Measurements from ENCODE around the gene GALNT10. TPM values are rescaled to one million over a fixed set of nuclear protein-coding genes. Genes with fewer than 3 reads are reported as not detected.
A peak's percentile ranks its signal among the peaks of the same experiment; 100 is the strongest.

Gene GALNT10
- total and polyA plus RNA-seq, 2 of the 4 experiments (the other 2 are of a cell fraction): 46.2 to 67.0 TPM

DNA sequence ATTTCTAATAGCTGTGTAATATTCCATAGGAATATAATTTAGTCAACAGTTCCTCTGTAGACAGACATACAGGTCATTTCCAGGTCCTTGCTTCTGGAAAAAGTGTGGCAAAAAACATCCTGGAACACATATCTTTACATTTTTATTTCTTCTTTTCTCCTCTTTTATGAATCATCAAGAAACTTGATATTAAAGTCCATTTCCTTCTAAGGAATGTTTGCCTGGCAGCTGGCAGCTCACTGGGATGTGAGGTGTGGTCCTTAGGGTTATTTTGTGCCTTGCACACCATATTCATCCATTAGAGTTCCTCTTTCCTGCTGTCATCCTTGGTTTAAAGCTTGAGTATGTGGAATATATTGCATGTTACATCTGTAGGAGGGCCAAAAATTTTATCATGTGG, 122.0 kb downstream of the GALNT10 start:
- Histone ChIP-seq H2BK5ac (ENCODE audit: low read depth, low read length, poor library complexity, severe bottlenecking) (no peak overlapping the region), H3K4me2 (ENCODE audit: low read depth, low read length) (no peak overlapping the region), H2BK15ac (ENCODE audit: low read depth, low read length) (no peak overlapping the region), H3K14ac (replicated peaks; ENCODE audit: low read depth, low read length) (no peak overlapping the region), H3K27ac (ENCODE audit: insufficient read depth, low read length) (no peak overlapping the region), H2BK20ac (ENCODE audit: low read depth, low read length) (no peak overlapping the region), H3K4ac (ENCODE audit: low read depth, low read length) (no peak overlapping the region), H3K9me3 (ENCODE audit: control insufficient read depth, insufficient read depth, low read length) (no peaks in the 10 kb centered on the region), H2AK9ac (replicated peaks; ENCODE audit: low read depth, low read length, poor library complexity) (no peak overlapping the region), H4K8ac (ENCODE audit: low read depth in 2 of 2, low read length in 2 of 2) (no peak overlapping the region), H4K5ac (ENCODE audit: low read depth, low read length) (no peak overlapping the region), H3K27me3 (ENCODE audit: control insufficient read depth, insufficient read depth, low read length) (no peaks in the 10 kb centered on the region), H3K9ac (ENCODE audit: low read depth, low read length) (no peak overlapping the region), H3K9me1 (ENCODE audit: insufficient read depth, low read length) (peaks cover 24% of the 10 kb centered on the region), H3K23ac (ENCODE audit: low read depth, low read length) (no peak overlapping the region), H3K79me1 (ENCODE audit: low read depth in 1 of 2, low read length in 2 of 2) (peaks cover 31 to 63% of the 10 kb centered on the region in 2 experiments), H2AK5ac (ENCODE audit: low read depth, low read length) (no peak overlapping the region), H2AFZ (replicated peaks; ENCODE audit: low read length, poor library complexity) (no peak overlapping the region), H3K4me1 (ENCODE audit: control insufficient read depth, insufficient read depth, low read length) (peaks cover 10% of the 10 kb centered on the region), H4K20me1 (ENCODE audit: insufficient read depth, low read length) (peaks cover 7% of the 10 kb centered on the region; the same call in 1 of the 2 replicates), H3K56ac (ENCODE audit: extremely low read depth, insufficient read depth, low read length) (no peak overlapping the region), H3K36me3 (ENCODE audit: control insufficient read depth, insufficient read depth, low read length) (no peaks in the 10 kb centered on the region), H3K18ac (ENCODE audit: low read depth, low read length) (no peak overlapping the region), H3K4me3 (ENCODE audit: insufficient read depth, low read depth, low read length) (no peak overlapping the region), H4K91ac (ENCODE audit: insufficient read depth, low read depth, low read length) (no peak overlapping the region), H2BK120ac (ENCODE audit: low read depth, low read length) (no peak overlapping the region)
- in situ Hi-C loops (cut with MboI; ENCODE audit: low sequenced_read_pairs): no loop called here
- ATAC-seq (ENCODE audit: low read depth): 0 out of 2 replicates have a peak, but pooled peaks have one; percentile 18
- POLR2A ChIA-PET (ENCODE audit: unreplicated experiment): no interaction called here
- dilution Hi-C loops (cut with HindIII; ENCODE audit: low sequenced_read_pairs, unreplicated experiment): no loop called here
- no peak for TF ChIP-seq POLR2A (IDR thresholded peaks at IDR 0.05; ENCODE audit: low read depth, low read length)
- TF ChIP-seq, protein P1, sequence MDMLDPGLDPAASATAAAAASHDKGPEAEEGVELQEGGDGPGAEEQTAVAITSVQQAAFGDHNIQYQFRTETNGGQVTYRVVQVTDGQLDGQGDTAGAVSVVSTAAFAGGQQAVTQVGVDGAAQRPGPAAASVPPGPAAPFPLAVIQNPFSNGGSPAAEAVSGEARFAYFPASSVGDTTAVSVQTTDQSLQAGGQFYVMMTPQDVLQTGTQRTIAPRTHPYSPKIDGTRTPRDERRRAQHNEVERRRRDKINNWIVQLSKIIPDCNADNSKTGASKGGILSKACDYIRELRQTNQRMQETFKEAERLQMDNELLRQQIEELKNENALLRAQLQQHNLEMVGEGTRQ (IDR thresholded peaks at IDR 0.05; ENCODE audit: low read depth, low read length): no peak
- no peak for TF ChIP-seq RCOR1 (IDR thresholded peaks at IDR 0.05; ENCODE audit: insufficient replicate concordance, low read length)
- TF ChIP-seq CHD1 (IDR thresholded peaks at IDR 0.05; ENCODE audit: low read depth, low read length): no peak
- TF ChIP-seq, protein P2, sequence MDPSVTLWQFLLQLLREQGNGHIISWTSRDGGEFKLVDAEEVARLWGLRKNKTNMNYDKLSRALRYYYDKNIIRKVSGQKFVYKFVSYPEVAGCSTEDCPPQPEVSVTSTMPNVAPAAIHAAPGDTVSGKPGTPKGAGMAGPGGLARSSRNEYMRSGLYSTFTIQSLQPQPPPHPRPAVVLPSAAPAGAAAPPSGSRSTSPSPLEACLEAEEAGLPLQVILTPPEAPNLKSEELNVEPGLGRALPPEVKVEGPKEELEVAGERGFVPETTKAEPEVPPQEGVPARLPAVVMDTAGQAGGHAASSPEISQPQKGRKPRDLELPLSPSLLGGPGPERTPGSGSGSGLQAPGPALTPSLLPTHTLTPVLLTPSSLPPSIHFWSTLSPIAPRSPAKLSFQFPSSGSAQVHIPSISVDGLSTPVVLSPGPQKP (IDR thresholded peaks at IDR 0.05; ENCODE audit: borderline replicate concordance, low read depth, low read length): no peak
- TF ChIP-seq SMC3 (IDR thresholded peaks at IDR 0.05; ENCODE audit: low read depth, low read length): no peak
- TF ChIP-seq MXI1 (IDR thresholded peaks at IDR 0.05; ENCODE audit: borderline replicate concordance, low read depth, low read length): no peak
- TF ChIP-seq, protein P3, sequence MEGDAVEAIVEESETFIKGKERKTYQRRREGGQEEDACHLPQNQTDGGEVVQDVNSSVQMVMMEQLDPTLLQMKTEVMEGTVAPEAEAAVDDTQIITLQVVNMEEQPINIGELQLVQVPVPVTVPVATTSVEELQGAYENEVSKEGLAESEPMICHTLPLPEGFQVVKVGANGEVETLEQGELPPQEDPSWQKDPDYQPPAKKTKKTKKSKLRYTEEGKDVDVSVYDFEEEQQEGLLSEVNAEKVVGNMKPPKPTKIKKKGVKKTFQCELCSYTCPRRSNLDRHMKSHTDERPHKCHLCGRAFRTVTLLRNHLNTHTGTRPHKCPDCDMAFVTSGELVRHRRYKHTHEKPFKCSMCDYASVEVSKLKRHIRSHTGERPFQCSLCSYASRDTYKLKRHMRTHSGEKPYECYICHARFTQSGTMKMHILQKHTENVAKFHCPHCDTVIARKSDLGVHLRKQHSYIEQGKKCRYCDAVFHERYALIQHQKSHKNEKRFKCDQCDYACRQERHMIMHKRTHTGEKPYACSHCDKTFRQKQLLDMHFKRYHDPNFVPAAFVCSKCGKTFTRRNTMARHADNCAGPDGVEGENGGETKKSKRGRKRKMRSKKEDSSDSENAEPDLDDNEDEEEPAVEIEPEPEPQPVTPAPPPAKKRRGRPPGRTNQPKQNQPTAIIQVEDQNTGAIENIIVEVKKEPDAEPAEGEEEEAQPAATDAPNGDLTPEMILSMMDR (conservative IDR thresholded peaks at IDR 0.05; ENCODE audit: low read depth, low read length): no peak
- TF ChIP-seq NFE2L2 (IDR thresholded peaks at IDR 0.05; ENCODE audit: low read depth, low read length): no peak
- no peak for TF ChIP-seq CEBPB (IDR thresholded peaks at IDR 0.05; ENCODE audit: low read depth, low read length)
- no peak for TF ChIP-seq BHLHE40 (IDR thresholded peaks at IDR 0.05; ENCODE audit: low read depth, low read length)
- TF ChIP-seq RAD21 (IDR thresholded peaks at IDR 0.05; ENCODE audit: low read length): no peak
- no peak for TF ChIP-seq MAZ (IDR thresholded peaks at IDR 0.05; ENCODE audit: borderline replicate concordance, low read depth, low read length)
- no peak for TF ChIP-seq FOS (IDR thresholded peaks at IDR 0.05; ENCODE audit: low read depth, low read length)
- no peak for TF ChIP-seq MAFK (IDR thresholded peaks at IDR 0.05; ENCODE audit: low read depth, low read length)
- no peak for TF ChIP-seq RFX5 (IDR thresholded peaks at IDR 0.05; ENCODE audit: low read depth, low read length)
- no TSS peak for BruUV-seq (replicated peaks)
- CTCF ChIA-PET: interaction anchor here (0.5 kb wide), 1 partner anchor 20 kb away, joined by 3 read pairs; no protein-coding TSS in a partner anchor
- peak; percentile 40 for DNase-seq
- intact Hi-C loops (cut with micrococcal nuclease): no loop called here

Data from IMR-90 (cell line).